Measurements from ENCODE around the gene STARD9. TPM values are rescaled to one million over a fixed set of nuclear protein-coding genes. Genes with fewer than 3 reads are reported as not detected.
A peak's percentile ranks its signal among the peaks of the same experiment; 100 is the strongest.

STARD9 gene
- total and polyA plus RNA-seq, 2 of the 13 experiments (the other 11 are each of a cell fraction or from before 2014, with no cell fraction given): 5.3 to 7.5 TPM

- no peaks in the 10 kb centered on the region for H4K20me1 ChIP-seq (ENCODE audit: insufficient read depth, low read length)
- H3K4me3 ChIP-seq (replicated peaks in 1 of 3; ENCODE audit: insufficient read depth in 1 of 3, low read depth in 2 of 3, low read length in 3 of 3): no peak overlapping the region
- BruUV-seq (replicated peaks): no TSS peak
- intact Hi-C loops (cut with micrococcal nuclease; ENCODE audit: unreplicated experiment) (no loop called here), in situ Hi-C loops (cut with HindIII; ENCODE audit: extremely low pct_ligation_motif_present, low pct_unique_long_range_greater_than_20kb) (no loop called here)
- no peaks in the 10 kb centered on the region for H3K36me3 ChIP-seq (replicated peaks in 1 of 2; ENCODE audit: control insufficient read depth in 1 of 2, insufficient read depth in 2 of 2, low read length in 2 of 2)
- peaks cover 64% of the 10 kb centered on the region for H3K4me1 ChIP-seq (ENCODE audit: insufficient read depth, low read length)
- no peaks in the 10 kb centered on the region; a peak in 1 of 5 replicates for H3K27me3 ChIP-seq (ENCODE audit: control insufficient read depth in 1 of 2, insufficient read depth in 2 of 2, low read length in 2 of 2)
- no peak for ATAC-seq
- H3K79me2 ChIP-seq (ENCODE audit: insufficient read depth, low read length): peaks cover 6% of the 10 kb centered on the region
- no peaks in the 10 kb centered on the region for H3K9me3 ChIP-seq (ENCODE audit: low read length)
- no peak overlapping the region for H3K4me2 ChIP-seq (ENCODE audit: low read depth, low read length)
- no peak for FAIRE-seq
- no peak overlapping the region for H3K27ac ChIP-seq (ENCODE audit: extremely low read length, insufficient read depth, low read length)
- no peak overlapping the region for H3K9ac ChIP-seq (ENCODE audit: insufficient read depth, low read depth, low read length)
- ChIA-PET CTCF (ENCODE audit: low intra/inter-chr PET ratio, low total read pairs) (no interaction called here), POLR2A (no interaction called here)
- TF ChIP-seq ZNF546 (CRISPR knock-in tag; conservative IDR thresholded peaks at IDR 0.05) (no peak), DMTF1 (CRISPR knock-in tag; IDR thresholded peaks at IDR 0.05) (no peak), FOXC1 (CRISPR knock-in tag; IDR thresholded peaks at IDR 0.05; ENCODE audit: borderline replicate concordance) (no peak), NFKBIZ (CRISPR knock-in tag; IDR thresholded peaks at IDR 0.05) (no peak), ONECUT2 (CRISPR knock-in tag; IDR thresholded peaks at IDR 0.05) (no peak)
- no peak overlapping the region for H2AFZ ChIP-seq (ENCODE audit: low read length)
- WGBS (ENCODE audit: low lambda C conversion rate): 62% methylated on average over 2 of the region's 2 CpGs
- DNase-seq (ENCODE audit: low spot score): no peak
Observed at GRCh38 chr15:42578984-42579537, 3.7 kb downstream of the STARD9 start.

- ChIA-PET POLR2A (interaction anchor here (1.0 to 1.8 kb wide), 3 partner anchors 10 to 86 kb away, joined by 6 to 9 read pairs (median 7); partner anchors contain the start of gene SNAP23), CTCF (ENCODE audit: low intra/inter-chr PET ratio, low total read pairs) (no interaction called here)
- peaks cover 53% of the 10 kb centered on the region for H3K4me1 ChIP-seq (ENCODE audit: insufficient read depth, low read length)
- H3K4me2 ChIP-seq (ENCODE audit: low read depth, low read length): peak overlapping the region; percentile 79
- H3K9me3 ChIP-seq (ENCODE audit: low read length): no peaks in the 10 kb centered on the region
- peak; percentile 62 for DNase-seq (ENCODE audit: low spot score)
- H3K79me2 ChIP-seq (ENCODE audit: insufficient read depth, low read length): peaks cover 2% of the 10 kb centered on the region
- H2AFZ ChIP-seq (ENCODE audit: low read length): no peak overlapping the region
- peak overlapping the region; percentile 40 for H3K9ac ChIP-seq (ENCODE audit: insufficient read depth, low read depth, low read length)
- intact Hi-C loops (cut with micrococcal nuclease; ENCODE audit: unreplicated experiment) (no loop called here), in situ Hi-C loops (cut with HindIII; ENCODE audit: extremely low pct_ligation_motif_present, low pct_unique_long_range_greater_than_20kb) (no loop called here)
- FAIRE-seq: no peak
- peak; percentile 99 for ATAC-seq
- no TSS peak for BruUV-seq (replicated peaks)
- peak overlapping the region; percentile 48 to 68 (median 58) for H3K4me3 ChIP-seq (replicated peaks in 1 of 3; ENCODE audit: insufficient read depth in 1 of 3, low read depth in 2 of 3, low read length in 3 of 3)
- H3K27me3 ChIP-seq (ENCODE audit: control insufficient read depth in 1 of 2, insufficient read depth in 2 of 2, low read length in 2 of 2): no peaks in the 10 kb centered on the region
- 10% methylated on average over 16 of the region's 37 CpGs for WGBS (ENCODE audit: low lambda C conversion rate)
- H4K20me1 ChIP-seq (ENCODE audit: insufficient read depth, low read length): no peaks in the 10 kb centered on the region
- H3K27ac ChIP-seq (ENCODE audit: extremely low read length, insufficient read depth, low read length): no peak overlapping the region
- peaks cover 0 to 2% of the 10 kb centered on the region in 2 experiments; a peak in 1 of 5 replicates for H3K36me3 ChIP-seq (replicated peaks in 1 of 2; ENCODE audit: control insufficient read depth in 1 of 2, insufficient read depth in 2 of 2, low read length in 2 of 2)
- TF ChIP-seq ZBTB25 (CRISPR knock-in tag; IDR thresholded peaks at IDR 0.05) (no peak), AGO2 (optimal IDR thresholded peaks at IDR 0.05; ENCODE audit: low read depth, low read length) (peak; percentile 34), GMEB1 (CRISPR knock-in tag; IDR thresholded peaks at IDR 0.05; ENCODE audit: borderline replicate concordance) (peak; percentile 33; the same call in 1 of the 2 replicates), RXRB (CRISPR knock-in tag; IDR thresholded peaks at IDR 0.05; ENCODE audit: borderline replicate concordance) (peak; percentile 9; the same call in 1 of the 2 replicates), ZSCAN31 (CRISPR knock-in tag; IDR thresholded peaks at IDR 0.05; ENCODE audit: low read depth) (peak; percentile 66; the same call in 1 of the 2 replicates), HINFP (CRISPR knock-in tag; IDR thresholded peaks at IDR 0.05; ENCODE audit: low read depth) (no peak)
Observed at GRCh38 chr15:42581272-42581730, 5.9 kb downstream of the STARD9 start.
